ENCODE data around the gene LBX2. TPM values are rescaled to one million over a fixed set of nuclear protein-coding genes. Genes with fewer than 3 reads are reported as not detected.

The LBX2 gene
- total RNA-seq, 4 donors from 2014 or later = 0.32 to 1.7 (median 0.84) TPM

DNA sequence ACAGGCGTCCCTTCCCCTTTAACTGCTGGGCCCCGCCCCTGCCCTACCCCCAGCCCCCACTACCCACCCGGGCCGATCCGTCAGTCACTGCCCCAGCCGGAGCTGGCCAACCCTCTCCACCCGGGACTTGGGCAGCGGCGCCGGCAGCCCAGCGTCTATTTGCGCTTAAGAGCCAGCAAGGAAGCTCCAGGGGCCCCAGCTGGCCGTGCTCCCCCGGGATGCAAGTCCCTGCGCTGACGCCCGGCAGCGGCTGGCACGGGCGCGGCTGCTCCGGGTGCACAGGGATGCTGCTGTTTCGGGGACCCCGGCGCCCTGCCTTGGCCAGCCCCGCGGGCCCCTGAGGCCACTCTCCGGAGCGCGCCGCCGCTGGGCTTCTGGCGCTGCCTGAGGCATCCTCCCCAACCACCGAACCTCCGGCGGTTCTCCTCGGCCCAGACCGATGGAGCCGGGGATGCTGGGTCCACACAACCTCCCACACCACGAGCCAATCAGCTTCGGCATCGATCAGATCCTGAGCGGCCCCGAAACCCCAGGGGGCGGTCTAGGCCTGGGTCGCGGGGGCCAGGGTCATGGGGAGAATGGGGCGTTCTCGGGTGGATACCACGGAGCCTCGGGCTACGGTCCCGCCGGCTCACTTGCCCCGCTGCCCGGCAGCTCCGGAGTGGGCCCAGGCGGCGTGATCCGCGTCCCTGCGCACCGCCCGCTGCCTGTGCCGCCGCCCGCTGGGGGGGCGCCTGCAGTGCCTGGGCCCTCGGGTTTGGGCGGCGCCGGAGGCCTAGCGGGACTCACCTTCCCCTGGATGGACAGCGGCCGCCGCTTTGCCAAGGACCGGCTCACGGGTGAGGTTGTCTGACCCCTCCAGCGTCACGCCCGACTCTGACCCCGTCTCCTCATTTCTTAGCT is 15.2 kb upstream of the LBX2 start, which contains the start of gene TLX2:
Gene TLX2, plus strand, starts transcription at position 83 of the 903 bp plus-strand sequence. Its CDS starts 357 bp downstream, at position 440.
- Histone ChIP-seq H3K4me3 (peak within 1 kb of the TSS in 2 of 4 donors; percentile 19 to 23), H3K4me1 (peaks cover 29 to 32% (median 32%) of the 10 kb centered on the region in 4 donors), H3K27ac (replicated peaks in 1 of 4) (no peak within 1 kb of the TSS), H3K36me3 (no peaks in the 10 kb centered on the region), H3K27me3 (peaks cover 18 to 100% (median 70%) of the 10 kb centered on the region in 4 donors), H3K9me3 (no peaks in the 10 kb centered on the region)
- no peak for DNase-seq (ENCODE audit: extremely low spot score)
- intact Hi-C loops (cut with DNase I) = no loop called here
- WGBS = 2% methylated on average over 31 of the region's 82 CpGs
- TF ChIP-seq POLR2A (IDR thresholded peaks at IDR 0.05; ENCODE audit: low read depth) (no peak), EP300 (IDR thresholded peaks at IDR 0.05) (no peak), POLR2AphosphoS5 (IDR thresholded peaks at IDR 0.05) (no peak)
- TF ChIP-seq, protein P1, sequence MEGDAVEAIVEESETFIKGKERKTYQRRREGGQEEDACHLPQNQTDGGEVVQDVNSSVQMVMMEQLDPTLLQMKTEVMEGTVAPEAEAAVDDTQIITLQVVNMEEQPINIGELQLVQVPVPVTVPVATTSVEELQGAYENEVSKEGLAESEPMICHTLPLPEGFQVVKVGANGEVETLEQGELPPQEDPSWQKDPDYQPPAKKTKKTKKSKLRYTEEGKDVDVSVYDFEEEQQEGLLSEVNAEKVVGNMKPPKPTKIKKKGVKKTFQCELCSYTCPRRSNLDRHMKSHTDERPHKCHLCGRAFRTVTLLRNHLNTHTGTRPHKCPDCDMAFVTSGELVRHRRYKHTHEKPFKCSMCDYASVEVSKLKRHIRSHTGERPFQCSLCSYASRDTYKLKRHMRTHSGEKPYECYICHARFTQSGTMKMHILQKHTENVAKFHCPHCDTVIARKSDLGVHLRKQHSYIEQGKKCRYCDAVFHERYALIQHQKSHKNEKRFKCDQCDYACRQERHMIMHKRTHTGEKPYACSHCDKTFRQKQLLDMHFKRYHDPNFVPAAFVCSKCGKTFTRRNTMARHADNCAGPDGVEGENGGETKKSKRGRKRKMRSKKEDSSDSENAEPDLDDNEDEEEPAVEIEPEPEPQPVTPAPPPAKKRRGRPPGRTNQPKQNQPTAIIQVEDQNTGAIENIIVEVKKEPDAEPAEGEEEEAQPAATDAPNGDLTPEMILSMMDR (IDR thresholded peaks at IDR 0.05) = no peak

DNA sequence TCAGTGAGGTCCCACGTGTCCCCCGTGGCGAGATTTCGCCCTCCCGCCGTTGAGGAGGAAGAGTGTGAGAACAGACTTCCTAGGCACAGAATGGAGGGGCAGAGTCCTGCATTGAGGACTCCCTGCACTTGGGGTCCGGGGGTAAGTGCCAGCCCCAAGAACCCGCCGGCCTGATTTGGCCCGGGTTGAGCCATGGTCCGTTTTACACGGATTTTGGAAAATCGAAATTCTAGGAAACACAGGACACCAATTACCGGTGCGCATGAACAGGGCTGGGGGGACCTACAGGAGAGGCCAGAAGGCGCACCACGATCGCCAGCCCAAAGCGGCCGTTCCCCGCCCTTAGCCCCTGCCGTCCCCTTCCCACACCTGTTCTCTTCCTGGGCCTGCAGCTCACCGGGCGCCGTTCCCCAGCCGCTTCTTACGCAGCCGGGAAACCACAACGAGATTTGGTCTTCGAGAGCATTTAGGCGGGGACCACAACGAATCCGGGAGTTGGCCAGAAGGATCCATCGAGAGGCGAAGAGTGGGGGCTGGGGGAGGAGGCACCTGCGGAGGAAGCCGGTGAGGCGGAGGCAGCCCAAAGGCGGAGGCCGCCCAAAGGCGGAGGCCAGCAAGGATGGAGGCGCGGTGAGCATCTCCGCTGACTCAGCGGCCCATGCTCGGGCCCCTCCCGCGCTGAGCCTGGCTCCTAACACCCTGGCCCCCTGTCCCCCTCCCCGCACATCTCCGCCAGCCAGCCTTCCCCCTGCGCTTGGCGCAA is 14.4 kb upstream of the LBX2 start:
- no peaks in the 10 kb centered on the region for H3K36me3 ChIP-seq
- H3K27me3 ChIP-seq = peaks cover 18 to 97% (median 66%) of the 10 kb centered on the region in 4 donors
- H3K4me1 ChIP-seq = peaks cover 29 to 32% (median 32%) of the 10 kb centered on the region in 4 donors
- TF ChIP-seq POLR2A (IDR thresholded peaks at IDR 0.05; ENCODE audit: low read depth) = no peak
- TF ChIP-seq POLR2AphosphoS5 (IDR thresholded peaks at IDR 0.05) = peak in 1 of 2 donors; percentile 66
- TF ChIP-seq, protein P1 (IDR thresholded peaks at IDR 0.05) = no peak
- no peak for TF ChIP-seq EP300 (IDR thresholded peaks at IDR 0.05)
- no peaks in the 10 kb centered on the region for H3K9me3 ChIP-seq
- intact Hi-C loops (cut with DNase I) = no loop called here
- H3K27ac ChIP-seq (replicated peaks in 1 of 4) = no peak overlapping the region
- WGBS = 5% methylated on average over 21 of the region's 52 CpGs
- no peak for DNase-seq (ENCODE audit: extremely low spot score)
- peak overlapping the region in 2 of 4 donors; percentile 19 to 23 for H3K4me3 ChIP-seq

DNA sequence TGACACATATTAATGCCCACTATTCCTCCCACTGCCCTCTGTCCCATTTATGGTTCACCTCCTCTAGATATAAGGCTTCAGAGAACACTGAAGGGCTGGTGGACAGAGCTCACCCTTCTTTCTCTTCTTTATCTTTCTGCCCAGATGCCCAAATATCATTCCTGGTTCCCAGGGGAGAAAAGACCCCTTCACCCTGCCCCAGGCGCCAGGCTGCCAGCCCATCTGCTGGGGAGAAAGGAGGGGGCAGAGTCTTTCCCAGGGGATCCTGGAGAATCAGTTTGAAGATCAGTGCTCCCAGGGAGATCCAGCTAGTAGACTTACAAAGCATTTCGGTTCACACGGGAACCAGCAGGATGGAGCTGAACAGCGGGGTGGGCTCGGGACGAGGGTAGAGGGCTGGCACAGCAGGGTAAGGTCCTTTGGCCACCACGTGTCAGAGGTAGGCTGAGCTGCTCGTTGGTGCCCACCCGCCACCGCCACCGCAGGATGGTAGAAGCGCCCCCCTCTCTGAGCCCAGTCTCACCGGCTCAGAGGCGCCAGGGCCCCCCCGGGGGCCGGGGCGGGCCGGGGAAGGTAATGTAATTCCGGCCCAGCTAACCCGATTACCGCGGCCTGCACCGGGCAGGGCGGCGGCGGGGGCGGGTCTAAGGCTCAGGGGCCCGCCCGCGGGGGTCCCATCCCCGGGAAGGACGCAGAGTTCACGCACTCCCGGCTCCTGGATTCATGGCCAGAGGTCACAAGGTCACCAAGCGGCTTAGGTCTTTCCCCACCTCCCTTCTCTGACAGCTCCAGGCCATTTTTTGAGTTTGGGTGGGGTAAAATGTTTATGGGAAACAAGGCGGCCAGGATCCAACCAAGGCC is 13.6 kb upstream of the LBX2 start:
- Histone ChIP-seq H3K9me3 (no peaks in the 10 kb centered on the region), H3K27ac (replicated peaks in 1 of 4) (no peak overlapping the region), H3K27me3 (peaks cover 18 to 95% (median 60%) of the 10 kb centered on the region in 4 donors), H3K4me3 (no peak overlapping the region), H3K4me1 (peaks cover 31 to 37% (median 37%) of the 10 kb centered on the region in 4 donors), H3K36me3 (no peaks in the 10 kb centered on the region)
- DNase-seq (ENCODE audit: extremely low spot score) = no peak
- 10% methylated on average over 6 of the region's 36 CpGs for WGBS
- intact Hi-C loops (cut with DNase I) = no loop called here
- TF ChIP-seq POLR2AphosphoS5 (IDR thresholded peaks at IDR 0.05) (no peak), EP300 (IDR thresholded peaks at IDR 0.05) (no peak), POLR2A (IDR thresholded peaks at IDR 0.05; ENCODE audit: low read depth) (no peak)
- TF ChIP-seq, protein P1 (IDR thresholded peaks at IDR 0.05) = no peak

All from esophagus muscularis mucosa (tissue), 4 donors.